Activated gamma-delta T cell (primary cell): ENCODE results near the gene HYAL4.
"Not testable (repeated sequence)": the region's sequence is repeated elsewhere in the genome, so short reads cannot be mapped to it uniquely, and the experiment has no call there.

Experiments
- DNase-seq: peaks from one replicate; lab custom pipeline; 2025; lab: John Stamatoyannopoulos, UW

The HYAL4 gene

GRCh38 chr7:123847868-123848267 is 2.9 kb downstream of the HYAL4 start:
- DNase-seq: no peak

DNA sequence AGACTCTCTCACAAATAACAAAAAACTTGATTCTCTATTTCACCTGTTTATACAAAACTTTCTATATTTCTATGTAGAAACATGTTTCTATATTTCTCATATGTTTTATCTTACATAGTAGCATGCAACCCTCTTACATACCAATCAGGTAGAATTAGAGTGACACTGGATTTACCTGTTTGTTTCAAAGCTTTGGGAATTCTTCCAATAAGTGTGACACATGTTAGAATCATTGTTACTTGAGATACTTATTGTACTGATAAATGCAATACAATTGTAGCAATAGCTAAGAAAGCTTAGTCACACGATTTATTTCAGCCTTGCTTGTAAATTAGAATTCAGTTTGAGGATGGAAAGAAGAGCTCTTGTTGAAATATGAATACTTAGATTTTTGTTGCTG is 4.9 kb downstream of the HYAL4 start:
- no peak for DNase-seq

GRCh38 chr7:123851404-123851803 is 6.4 kb downstream of the HYAL4 start:
- not testable (repeated sequence) for DNase-seq

DNA sequence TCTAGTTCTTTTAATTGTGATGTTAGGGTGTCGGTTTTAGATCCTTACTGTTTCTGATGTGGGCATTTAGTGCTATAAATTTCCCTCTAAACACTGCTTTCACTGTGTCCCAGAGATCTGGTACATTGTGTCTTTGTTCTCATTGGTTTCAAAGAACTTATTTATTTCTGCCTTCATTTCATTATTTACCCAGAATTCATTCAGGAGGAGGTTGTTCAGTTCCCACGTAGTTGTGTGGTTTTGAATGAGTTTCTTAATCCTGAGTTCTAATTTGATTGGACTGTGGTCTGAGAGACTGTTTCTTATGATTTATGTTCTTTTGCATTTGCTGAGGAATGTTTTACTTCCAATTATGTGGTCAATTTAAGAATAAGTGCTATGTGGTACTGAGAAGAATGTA is 9.3 kb downstream of the HYAL4 start:
- not testable (repeated sequence) for DNase-seq

GRCh38 chr7:123856428-123856827 is 11.5 kb downstream of the HYAL4 start:
- not testable (repeated sequence) for DNase-seq

GRCh38 chr7:123860848-123861247 is 15.9 kb downstream of the HYAL4 start:
- no peak for DNase-seq

GRCh38 chr7:123862775-123863174 is 17.8 kb downstream of the HYAL4 start:
- DNase-seq: no peak

GRCh38 chr7:123863461-123863860 is 18.5 kb downstream of the HYAL4 start:
- no peak for DNase-seq

DNA sequence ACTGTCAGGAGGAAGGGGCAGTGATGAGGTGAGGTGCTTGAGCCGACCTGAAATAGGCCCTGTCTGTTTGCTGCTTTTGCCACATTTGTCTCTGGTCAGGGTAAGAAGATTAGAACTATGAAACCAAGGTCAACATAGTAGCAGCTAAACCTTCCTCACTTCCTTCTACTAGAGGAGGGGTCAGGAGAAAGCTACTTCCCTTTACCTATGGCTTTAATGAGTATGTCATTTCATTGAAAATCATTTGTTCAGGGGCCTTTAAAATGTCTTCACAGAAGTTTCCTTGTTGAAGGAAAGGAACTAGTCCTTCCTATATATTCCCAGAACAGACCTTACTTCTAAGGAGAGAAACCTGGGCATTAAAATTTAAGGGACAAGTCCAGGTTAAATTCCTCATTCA is 19.0 kb downstream of the HYAL4 start:
- no peak for DNase-seq

GRCh38 chr7:123864436-123864835 is 19.5 kb downstream of the HYAL4 start:
- no peak for DNase-seq

DNA sequence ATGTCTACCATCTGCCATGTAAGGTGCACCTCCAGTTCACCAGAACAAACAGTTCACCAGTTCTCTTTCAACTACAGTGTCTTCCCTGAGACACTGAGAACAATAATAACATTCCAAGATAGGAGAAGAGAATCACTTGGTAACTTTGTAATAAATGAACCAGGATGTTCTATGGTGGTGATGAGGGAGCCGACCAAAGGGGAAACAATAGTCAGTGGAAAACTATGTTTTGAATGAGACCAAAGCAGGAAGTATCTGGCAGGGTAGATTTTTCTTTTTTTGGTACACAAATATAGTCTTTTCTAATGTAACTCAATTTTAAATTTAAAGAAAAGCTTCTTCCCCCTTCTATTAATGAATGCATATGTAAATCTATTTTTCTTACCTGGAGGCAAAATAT is 20.0 kb downstream of the HYAL4 start:
- no peak for DNase-seq

DNA sequence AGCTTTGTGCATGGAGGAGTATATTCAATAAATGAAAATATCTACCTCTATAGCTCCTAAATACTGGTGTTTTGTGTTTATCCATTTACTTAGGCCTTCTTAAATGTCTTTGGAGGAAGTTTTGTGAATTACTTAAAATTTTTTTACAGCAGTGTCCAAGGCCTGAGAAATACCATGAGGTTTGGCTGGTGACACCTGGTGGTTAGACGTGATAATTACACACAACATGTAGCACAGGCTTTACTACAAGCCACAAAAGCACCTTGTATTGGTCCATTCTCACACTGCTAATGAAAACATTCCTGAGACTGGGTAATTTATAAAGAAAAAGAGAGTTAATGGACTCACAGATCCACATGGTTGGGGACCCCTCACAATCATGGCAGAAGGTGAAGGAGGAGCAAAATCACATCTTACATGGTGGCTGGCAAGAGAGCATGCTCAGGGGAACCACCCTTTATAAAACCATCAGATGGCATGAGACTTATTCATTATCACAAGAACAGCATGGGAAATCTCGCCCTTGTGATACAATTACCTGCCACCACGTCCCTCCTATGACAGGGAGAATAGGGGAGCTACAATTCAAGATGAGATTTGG is 20.6 kb downstream of the HYAL4 start:
- no peak for DNase-seq

- DNase-seq: no peak
Observed at GRCh38 chr7:123867225-123867624, 22.3 kb downstream of the HYAL4 start.

GRCh38 chr7:123871998-123872867 is 27.3 kb downstream of the HYAL4 start:
- DNase-seq: no peak

GRCh38 chr7:123872908-123873307 is 27.9 kb downstream of the HYAL4 start:
- no peak for DNase-seq

GRCh38 chr7:123876557-123877256 is 31.7 kb downstream of the HYAL4 start:
- DNase-seq: no peak

- no peak for DNase-seq
Observed at GRCh38 chr7:123879628-123880027, 34.7 kb downstream of the HYAL4 start.

DNA sequence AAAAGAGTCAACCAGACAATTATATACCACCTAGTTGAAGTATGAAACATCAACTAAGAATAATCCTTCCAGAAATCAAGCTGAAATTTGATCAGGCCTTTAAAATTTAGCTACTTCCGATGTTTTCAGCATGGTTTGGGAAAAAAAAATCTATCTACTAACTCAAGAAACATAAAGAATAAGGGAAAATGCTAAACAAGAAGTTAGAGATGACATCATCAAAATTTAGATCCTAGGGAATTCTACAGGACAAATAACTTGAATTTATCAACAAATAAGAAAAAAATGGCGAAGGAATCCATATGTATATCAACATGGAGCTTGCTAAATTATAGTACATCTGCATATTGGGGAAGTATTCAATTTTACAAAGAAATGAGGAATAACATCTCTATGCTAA is 36.3 kb downstream of the HYAL4 start:
- DNase-seq: no peak

DNA sequence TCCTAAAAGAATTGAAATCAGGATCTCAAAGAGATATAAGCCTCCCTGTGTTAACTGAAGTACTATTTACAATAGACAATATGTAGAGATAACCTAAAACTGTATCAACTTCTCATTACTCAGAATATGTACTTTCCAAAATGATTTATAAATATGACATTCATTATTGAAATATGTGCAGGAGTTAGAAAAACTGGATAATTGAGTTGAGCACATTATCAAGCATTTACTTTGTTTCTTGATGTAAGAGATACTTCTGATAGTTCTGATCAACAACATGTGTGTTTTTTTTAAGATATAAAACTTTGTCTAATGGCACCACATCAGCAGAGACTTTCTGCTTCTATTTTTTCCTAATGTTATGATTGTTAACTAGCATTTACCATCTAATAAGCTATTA is 38.2 kb downstream of the HYAL4 start:
- no peak for DNase-seq

DNA sequence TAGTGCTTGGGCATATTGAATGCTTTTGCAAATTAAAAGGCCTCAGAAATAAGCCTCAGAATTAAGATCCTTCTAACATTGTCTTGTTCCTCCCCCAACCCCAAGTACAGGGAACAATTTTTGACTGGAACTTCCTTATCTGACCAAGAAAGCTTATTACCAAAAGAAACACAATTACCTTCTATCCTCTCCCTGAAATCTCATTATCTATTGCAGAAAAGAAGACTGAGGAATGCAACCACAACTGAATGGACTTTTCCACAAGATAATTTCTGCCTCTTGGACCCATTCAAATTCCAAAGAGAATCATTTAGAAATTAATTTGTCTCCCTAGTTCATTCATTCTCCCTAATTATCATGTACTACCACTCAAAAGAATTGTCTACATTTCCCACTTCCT is 43.2 kb downstream of the HYAL4 start:
- no peak for DNase-seq

- DNase-seq: not testable (repeated sequence)
Observed at GRCh38 chr7:123894753-123895152, 49.8 kb downstream of the HYAL4 start.

GRCh38 chr7:123901101-123901500 is 56.1 kb downstream of the HYAL4 start:
- no peak for DNase-seq

DNA sequence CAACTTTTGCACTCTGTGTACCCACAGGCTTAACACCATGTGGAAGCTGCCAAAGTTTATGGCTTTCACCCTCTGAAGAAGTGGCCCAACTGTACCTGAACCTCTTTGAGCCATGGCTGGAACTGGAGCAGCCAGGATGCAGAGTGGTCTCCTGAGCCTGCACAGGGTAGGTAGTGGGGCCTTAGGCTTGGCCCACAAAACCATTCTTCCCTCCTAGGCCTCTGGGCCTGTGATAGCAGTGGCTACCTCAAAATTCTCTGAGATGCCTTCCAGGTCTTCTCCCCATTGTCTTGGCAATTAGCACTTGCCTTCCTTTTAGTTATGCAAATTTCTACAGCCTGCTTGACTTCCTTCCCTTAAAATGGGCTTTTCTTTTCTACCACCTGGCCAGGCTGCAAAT is 60.7 kb downstream of the HYAL4 start:
- DNase-seq: no peak
